MM.1S (cell line): Measurements from ENCODE around the gene BCCIP.

Experiments used
- DNase-seq: peaks from one replicate; pipeline ENCODE4 v3.0.0-alpha.2; 2015
- H2AFZ ChIP-seq: fragments of 300-600 bp; sonication (generic); 2 replicates; pipeline ENCODE4 v1.6.0; 2016; ENCODE audit warnings: antibody characterized with exemption, low read length
- H3F3A ChIP-seq: fragments of 300-600 bp; sonication (generic); 2 replicates; pipeline ENCODE4 v1.6.1; 2016; ENCODE audit warnings: mild to moderate bottlenecking, antibody characterized with exemption, low read length, moderate library complexity, mixed read lengths; ENCODE audit not compliant: insufficient read depth
- H3K27ac ChIP-seq: fragments of 300-600 bp; sonication (generic); 2 replicates; pipeline ENCODE4 v1.5.1; 2016; ENCODE audit warnings: mild to moderate bottlenecking, low read length
- H3K27me3 ChIP-seq: fragments of 300-600 bp; sonication (generic); replicated peaks from 2 replicates; pipeline ENCODE4 v1.6.0; 2016; ENCODE audit warnings: low read length; ENCODE audit not compliant: insufficient read depth
- H3K36me3 ChIP-seq: fragments of 300-600 bp; sonication (generic); replicated peaks from 2 replicates; pipeline ENCODE4 v1.6.1; 2016; ENCODE audit warnings: mild to moderate bottlenecking, low read length, mixed read lengths; ENCODE audit not compliant: insufficient read depth
- H3K4me1 ChIP-seq: fragments of 300-600 bp; sonication (generic); 2 replicates; pipeline ENCODE4 v1.6.1; 2016; ENCODE audit warnings: low read length, mixed read lengths
- H3K4me2 ChIP-seq: fragments of 300-600 bp; sonication (generic); 2 replicates; pipeline ENCODE4 v1.6.0; 2016; ENCODE audit warnings: low read depth, low read length
- H3K4me3 ChIP-seq: fragments of 300-600 bp; sonication (generic); 2 replicates; pipeline ENCODE4 v1.5.1; 2016; ENCODE audit warnings: low read length, mixed read lengths
- H3K79me2 ChIP-seq: fragments of 300-600 bp; sonication (generic); 2 replicates; pipeline ENCODE4 v1.6.1; 2016; ENCODE audit warnings: mixed run types, low read length, mixed read lengths
- H3K9ac ChIP-seq: fragments of 300-600 bp; sonication (generic); 2 replicates; pipeline ENCODE4 v1.6.1; 2016; ENCODE audit warnings: low read length, mixed read lengths
- H3K9me2 ChIP-seq: fragments of 300-600 bp; sonication (generic); replicated peaks from 2 replicates; pipeline ENCODE4 v1.6.1; 2016; ENCODE audit warnings: mild to moderate bottlenecking, low read length, mixed read lengths; ENCODE audit not compliant: insufficient read depth
- H3K9me3 ChIP-seq: fragments of 300-600 bp; sonication (generic); replicated peaks from 2 replicates; pipeline ENCODE4 v1.6.1; 2016; ENCODE audit warnings: mild to moderate bottlenecking, low read length, mixed read lengths; ENCODE audit not compliant: insufficient read depth
- H4K20me1 ChIP-seq: fragments of 300-600 bp; sonication (generic); 2 replicates; pipeline ENCODE4 v1.6.1; 2016; ENCODE audit warnings: mild to moderate bottlenecking, low read length, moderate library complexity, mixed read lengths; ENCODE audit not compliant: insufficient read depth
- CTCF ChIP-seq: fragments of 300-600 bp; sonication (generic); IDR thresholded peaks from 2 replicates; pipeline ENCODE4 v1.5.1; 2016; ENCODE audit warnings: antibody characterized with exemption, low read length, mixed read lengths
- EZH2 ChIP-seq: fragments of 300-600 bp; sonication (generic); optimal IDR thresholded peaks from 2 replicates; pipeline ENCODE3; 2017; ENCODE audit warnings: low read depth, mild to moderate bottlenecking, antibody characterized with exemption, low read length, mixed read lengths
- EZH2phosphoT487 ChIP-seq: fragments of 300-600 bp; sonication (generic); IDR thresholded peaks from 2 replicates; pipeline ENCODE4 v1.6.1; 2018; ENCODE audit warnings: antibody characterized with exemption, low read length

The BCCIP gene

GRCh38 chr10:125882596-125882995 lies 59.2 kb downstream of the BCCIP start:
- Histone ChIP-seq H3K4me3 (no peak overlapping the region), H3K4me2 (no peak overlapping the region), H3K79me2 (no peaks in the 10 kb centered on the region), H3K9me2 (no peaks in the 10 kb centered on the region), H3K27ac (no peak overlapping the region), H3K4me1 (no peaks in the 10 kb centered on the region), H3K9me3 (no peaks in the 10 kb centered on the region), H3F3A (no peaks in the 10 kb centered on the region), H3K27me3 (no peaks in the 10 kb centered on the region), H3K36me3 (no peaks in the 10 kb centered on the region), H4K20me1 (no peaks in the 10 kb centered on the region), H2AFZ (no peak overlapping the region), H3K9ac (no peak overlapping the region)
- DNase-seq: no peak
- TF ChIP-seq EZH2 (no peak), EZH2phosphoT487 (no peak), CTCF (no peak)

GRCh38 chr10:125883211-125883610 lies 59.9 kb downstream of the BCCIP start:
- Histone ChIP-seq H3K9ac (no peak overlapping the region), H3K36me3 (no peaks in the 10 kb centered on the region), H3K4me3 (no peak overlapping the region), H3K27ac (no peak overlapping the region), H3K9me2 (no peaks in the 10 kb centered on the region), H3K27me3 (no peaks in the 10 kb centered on the region), H3K9me3 (no peaks in the 10 kb centered on the region), H3K4me1 (no peaks in the 10 kb centered on the region), H3F3A (no peaks in the 10 kb centered on the region), H3K79me2 (no peaks in the 10 kb centered on the region), H4K20me1 (no peaks in the 10 kb centered on the region), H2AFZ (no peak overlapping the region), H3K4me2 (no peak overlapping the region)
- no peak for DNase-seq
- TF ChIP-seq EZH2: no peak
- no peak for TF ChIP-seq EZH2phosphoT487
- no peak for TF ChIP-seq CTCF
